ENCODE results near the gene B3GALT6. TPM values are rescaled to one million over a fixed set of nuclear protein-coding genes. Genes with fewer than 3 reads are reported as not detected.

Gene B3GALT6
- polyA plus RNA-seq, 1 experiment: 20.9 TPM

GRCh38 chr1:1206376-1206965 lies 25.6 kb upstream of the B3GALT6 start, which contains the start of gene TNFRSF18:
Gene TNFRSF18 (minus strand): TSS chr1:1206592. CDS start chr1:1206571, 21 bp downstream.
- Histone ChIP-seq H3K36me3 (ENCODE audit: control insufficient read depth, insufficient read depth, low read length) (no peaks in the 10 kb centered on the region), H3K27me3 (ENCODE audit: control insufficient read depth, insufficient read depth, low read length) (peaks cover 2% of the 10 kb centered on the region; the same call in 1 of the 2 replicates), H3K4me3 (ENCODE audit: low read depth, low read length) (no peak within 1 kb of the TSS)
- TF ChIP-seq, protein P1, sequence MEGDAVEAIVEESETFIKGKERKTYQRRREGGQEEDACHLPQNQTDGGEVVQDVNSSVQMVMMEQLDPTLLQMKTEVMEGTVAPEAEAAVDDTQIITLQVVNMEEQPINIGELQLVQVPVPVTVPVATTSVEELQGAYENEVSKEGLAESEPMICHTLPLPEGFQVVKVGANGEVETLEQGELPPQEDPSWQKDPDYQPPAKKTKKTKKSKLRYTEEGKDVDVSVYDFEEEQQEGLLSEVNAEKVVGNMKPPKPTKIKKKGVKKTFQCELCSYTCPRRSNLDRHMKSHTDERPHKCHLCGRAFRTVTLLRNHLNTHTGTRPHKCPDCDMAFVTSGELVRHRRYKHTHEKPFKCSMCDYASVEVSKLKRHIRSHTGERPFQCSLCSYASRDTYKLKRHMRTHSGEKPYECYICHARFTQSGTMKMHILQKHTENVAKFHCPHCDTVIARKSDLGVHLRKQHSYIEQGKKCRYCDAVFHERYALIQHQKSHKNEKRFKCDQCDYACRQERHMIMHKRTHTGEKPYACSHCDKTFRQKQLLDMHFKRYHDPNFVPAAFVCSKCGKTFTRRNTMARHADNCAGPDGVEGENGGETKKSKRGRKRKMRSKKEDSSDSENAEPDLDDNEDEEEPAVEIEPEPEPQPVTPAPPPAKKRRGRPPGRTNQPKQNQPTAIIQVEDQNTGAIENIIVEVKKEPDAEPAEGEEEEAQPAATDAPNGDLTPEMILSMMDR (IDR thresholded peaks at IDR 0.05; ENCODE audit: insufficient read depth, low read depth, low read length): no peak
- ChIA-PET POLR2A (no interaction called here), CTCF (interaction anchor here (0.6 kb wide), 1 partner anchor 206 kb away, joined by 3 read pairs; the partner anchor contains the start of gene HES4)
- DNase-seq (ENCODE audit: low read depth): no peak

GRCh38 chr1:1206966-1207531 lies 25.0 kb upstream of the B3GALT6 start:
- DNase-seq (ENCODE audit: low read depth): no peak
- POLR2A ChIA-PET: no interaction called here
- CTCF ChIA-PET: no interaction called here
- TF ChIP-seq, protein P1 (IDR thresholded peaks at IDR 0.05; ENCODE audit: insufficient read depth, low read depth, low read length): no peak
- H3K36me3 ChIP-seq (ENCODE audit: control insufficient read depth, insufficient read depth, low read length): no peaks in the 10 kb centered on the region
- H3K4me3 ChIP-seq (ENCODE audit: low read depth, low read length): no peak overlapping the region
- H3K27me3 ChIP-seq (ENCODE audit: control insufficient read depth, insufficient read depth, low read length): peaks cover 2% of the 10 kb centered on the region; the same call in 1 of the 2 replicates

GRCh38 chr1:1207571-1207892 lies 24.5 kb upstream of the B3GALT6 start:
- Histone ChIP-seq H3K36me3 (ENCODE audit: control insufficient read depth, insufficient read depth, low read length) (no peaks in the 10 kb centered on the region), H3K27me3 (ENCODE audit: control insufficient read depth, insufficient read depth, low read length) (peaks cover 2% of the 10 kb centered on the region; the same call in 1 of the 2 replicates), H3K4me3 (ENCODE audit: low read depth, low read length) (no peak overlapping the region)
- DNase-seq (ENCODE audit: low read depth): no peak
- CTCF ChIA-PET: no interaction called here
- TF ChIP-seq, protein P1 (IDR thresholded peaks at IDR 0.05; ENCODE audit: insufficient read depth, low read depth, low read length): no peak
- POLR2A ChIA-PET: no interaction called here

DNA sequence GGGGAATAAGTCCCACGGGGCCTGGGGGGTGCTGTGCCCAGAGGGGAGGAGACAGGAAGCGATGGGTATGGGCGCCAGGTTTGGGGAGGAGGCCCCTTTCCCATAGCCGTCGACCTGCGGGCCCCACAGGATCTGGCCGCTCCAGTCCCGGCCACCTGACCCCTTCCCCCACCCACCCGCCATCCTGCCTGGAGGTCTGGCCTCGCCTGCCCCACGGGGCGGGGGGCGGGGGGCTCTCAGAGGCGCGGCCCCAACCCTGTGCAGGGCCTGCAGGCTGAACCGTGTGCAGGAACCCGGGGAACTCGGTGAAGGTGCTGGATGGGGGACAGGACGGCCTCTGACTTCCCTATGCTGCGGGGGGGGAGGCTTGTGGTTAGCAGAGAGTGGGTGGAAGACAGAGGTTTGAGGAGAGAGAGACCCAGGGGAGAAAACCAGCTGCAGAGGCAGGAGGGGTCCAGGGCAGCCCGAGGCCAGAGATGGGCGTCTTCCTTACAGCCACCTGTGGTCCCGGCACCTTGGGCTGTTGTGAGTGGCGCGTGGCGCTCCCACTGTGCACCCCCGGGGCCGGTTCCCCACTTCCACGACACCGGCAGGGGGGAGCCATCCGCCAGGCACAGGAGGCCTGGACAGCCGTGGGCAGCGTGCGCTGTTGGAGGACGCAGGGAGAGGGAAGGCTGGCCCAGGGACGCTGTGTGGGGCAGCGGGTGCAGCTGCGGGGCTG lies 23.2 kb upstream of the B3GALT6 start:
- ChIA-PET CTCF (interaction anchor here (1.2 kb wide), 1 partner anchor 18 kb away, joined by 3 read pairs; no protein-coding TSS in a partner anchor), POLR2A (interaction anchor here (0.6 kb wide), 1 partner anchor 110 kb away, joined by 6 read pairs; no protein-coding TSS in a partner anchor)
- TF ChIP-seq, protein P1 (IDR thresholded peaks at IDR 0.05; ENCODE audit: insufficient read depth, low read depth, low read length): no peak
- no peak for DNase-seq (ENCODE audit: low read depth)
- no peak overlapping the region for H3K4me3 ChIP-seq (ENCODE audit: low read depth, low read length)
- peaks cover 2% of the 10 kb centered on the region; the same call in 1 of the 2 replicates for H3K27me3 ChIP-seq (ENCODE audit: control insufficient read depth, insufficient read depth, low read length)
- no peaks in the 10 kb centered on the region for H3K36me3 ChIP-seq (ENCODE audit: control insufficient read depth, insufficient read depth, low read length)
